H1 (cell line): ENCODE data around the gene PLEKHN1. TPM values are rescaled to one million over a fixed set of nuclear protein-coding genes. Genes with fewer than 3 reads are reported as not detected.

ENCODE experiments used
- CTCF ChIA-PET: fragments of 300-600 bp; sonication (Branson Sonifier 250); formaldehyde crosslinking; loops from one replicate; lab custom pipeline; 2021; ENCODE audit not compliant: partially characterized antibody; lab: Charles Lee
- POLR2A ChIA-PET: fragments of 300-600 bp; sonication (Branson Sonifier 250); formaldehyde crosslinking; loops from one replicate; lab custom pipeline; 2021; ENCODE audit warnings: inconsistent platforms; ENCODE audit not compliant: partially characterized antibody; lab: Charles Lee
- DNase-seq, 2 experiments: peaks; one replicate each; pipeline versions ENCODE4 v3.0.0 to v3.0.0-alpha.2; 2010 to 2022; ENCODE audit warnings: low spot score in 2 of 2, low read depth in 1 of 2, mixed read lengths in 1 of 2
- FAIRE-seq: peaks from 2 replicates; lab custom pipeline; 2011; peaks lifted over from hg19 to GRCh38; lab: Jason Lieb, UNC
- H2AFZ ChIP-seq: 2 replicates; pipeline ENCODE4 v1.8.1; 2012; ENCODE audit warnings: low read length, inconsistent platforms
- H2AK5ac ChIP-seq: 2 replicates; pipeline ENCODE4 v1.6.1; 2013; ENCODE audit warnings: low read depth, low read length
- H2BK120ac ChIP-seq: replicated peaks from 2 replicates; pipeline ENCODE3; 2013; ENCODE audit warnings: low read depth, low read length, inconsistent platforms
- H2BK12ac ChIP-seq: 2 replicates; pipeline ENCODE4 v1.6.1; 2013; ENCODE audit warnings: low read depth, low read length
- H2BK15ac ChIP-seq: 2 replicates; pipeline ENCODE4 v1.6.1; 2013; ENCODE audit warnings: low read length
- H2BK20ac ChIP-seq: 2 replicates; pipeline ENCODE4 v1.6.1; 2013; ENCODE audit warnings: low read length
- H2BK5ac ChIP-seq: 2 replicates; pipeline ENCODE4 v1.6.1; 2013; ENCODE audit warnings: low read depth, low read length
- H3K14ac ChIP-seq: 2 replicates; pipeline ENCODE4 v1.6.1; 2013; ENCODE audit warnings: inconsistent platforms; ENCODE audit not compliant: insufficient read length
- H3K18ac ChIP-seq: 2 replicates; pipeline ENCODE4 v1.6.1; 2013; ENCODE audit warnings: low read length; ENCODE audit errors: extremely low read depth
- H3K23ac ChIP-seq: 2 replicates; pipeline ENCODE4 v1.6.1; 2013; ENCODE audit warnings: inconsistent platforms; ENCODE audit not compliant: insufficient read length
- H3K23me2 ChIP-seq: 2 replicates; pipeline ENCODE4 v1.6.1; 2013; ENCODE audit warnings: low read depth, low read length
- H3K27ac ChIP-seq: 2 replicates; pipeline ENCODE4 v1.6.1; 2011; ENCODE audit warnings: low read depth, low read length, inconsistent platforms
- H3K27me3 ChIP-seq, 4 experiments: replicated peaks in 1 of 4; 1 replicate in 1 of 4; 2 replicates in 3 of 4; pipeline versions ENCODE4 v1.6.1 to v1.8.1; 2011 to 2013; ENCODE audit warnings: low read length in 3 of 4, mild to moderate bottlenecking in 3 of 4, inconsistent platforms in 2 of 4, mixed read lengths in 2 of 4, moderate library complexity in 1 of 4; ENCODE audit not compliant: control insufficient read depth in 3 of 4, insufficient read depth in 3 of 4; ENCODE audit errors: extremely low read depth in 1 of 4
- H3K36me3 ChIP-seq, 4 experiments: 2 replicates each; pipeline versions ENCODE4 v1.6.1 to v1.8.1; 2011 to 2013; ENCODE audit warnings: mild to moderate bottlenecking in 4 of 4, low read length in 3 of 4, moderate library complexity in 2 of 4, control low read depth in 1 of 4, inconsistent platforms in 1 of 4; ENCODE audit not compliant: insufficient read depth in 4 of 4, control insufficient read depth in 2 of 4
- H3K4ac ChIP-seq: replicated peaks from 2 replicates; pipeline ENCODE3; 2013; ENCODE audit warnings: low read length, low read depth, mixed read lengths, inconsistent platforms; ENCODE audit not compliant: insufficient read length
- H3K4me1 ChIP-seq, 4 experiments: replicated peaks in 1 of 4; 1 replicate in 1 of 4; 2 replicates in 3 of 4; pipeline versions ENCODE4 v1.6.1 to v1.8.1; 2011 to 2013; ENCODE audit warnings: low read length in 3 of 4, inconsistent platforms in 2 of 4, mixed read lengths in 1 of 4; ENCODE audit not compliant: insufficient read depth in 4 of 4, control insufficient read depth in 3 of 4
- H3K4me2 ChIP-seq, 2 experiments: 2 replicates each; pipeline versions ENCODE4 v1.6.1 to v1.8.1; 2011 to 2013; ENCODE audit warnings: low read depth in 2 of 2, low read length in 2 of 2, control low read depth in 1 of 2, inconsistent platforms in 1 of 2, mild to moderate bottlenecking in 1 of 2; ENCODE audit not compliant: insufficient read depth in 1 of 2
- H3K4me3 ChIP-seq, 4 experiments: fragments of 200-600, 300-600 bp in 1 of 4; sonication (generic), shearing (Covaris generic), sonication (Bioruptor Twin) in 1 of 4; 2 replicates each; pipeline versions ENCODE4 v1.5.1 to v1.8.1; 2011 to 2016; ENCODE audit warnings: low read length in 4 of 4, low read depth in 3 of 4, control low read depth in 2 of 4, inconsistent platforms in 2 of 4, mild to moderate bottlenecking in 2 of 4, mixed read lengths in 1 of 4, moderate library complexity in 1 of 4; ENCODE audit not compliant: insufficient read depth in 2 of 4; ENCODE audit errors: extremely low read depth in 1 of 4
- H3K56ac ChIP-seq: replicated peaks from 2 replicates; pipeline ENCODE3; 2013; ENCODE audit warnings: low read depth, mild to moderate bottlenecking, mixed read lengths, low read length, inconsistent platforms; ENCODE audit not compliant: insufficient read length
- H3K79me1 ChIP-seq: 2 replicates; pipeline ENCODE4 v1.6.1; 2013; ENCODE audit warnings: low read depth, low read length, control low read depth
- H3K79me2 ChIP-seq, 2 experiments: 2 replicates each; pipeline versions ENCODE4 v1.6.1 to v1.8.1; 2012 to 2013; ENCODE audit warnings: low read length in 2 of 2, mild to moderate bottlenecking in 2 of 2, inconsistent platforms in 1 of 2; ENCODE audit not compliant: insufficient read depth in 2 of 2, control insufficient read depth in 1 of 2
- H3K9ac ChIP-seq, 4 experiments: replicated peaks in 1 of 4; 1 replicate in 1 of 4; 2 replicates in 3 of 4; pipeline versions ENCODE4 v1.6.1 to v1.8.1; 2011 to 2013; ENCODE audit warnings: low read depth in 3 of 4, low read length in 3 of 4, control low read depth in 2 of 4, mild to moderate bottlenecking in 2 of 4, moderate library complexity in 2 of 4, inconsistent platforms in 1 of 4; ENCODE audit errors: extremely low read depth in 1 of 4
- H3K9me3 ChIP-seq, 2 experiments: 2 replicates each; pipeline versions ENCODE4 v1.6.1 to v1.8.1; 2012 to 2013; ENCODE audit warnings: mild to moderate bottlenecking in 2 of 2, moderate library complexity in 2 of 2, control low read depth in 1 of 2, inconsistent platforms in 1 of 2, low read depth in 1 of 2, low read length in 1 of 2, mixed read lengths in 1 of 2; ENCODE audit not compliant: insufficient read depth in 2 of 2
- H4K20me1 ChIP-seq, 2 experiments: replicated peaks in 1 of 2; 2 replicates each; pipeline versions ENCODE3 to v1.8.1; 2011 to 2013; ENCODE audit warnings: inconsistent platforms in 2 of 2, low read length in 2 of 2, mild to moderate bottlenecking in 1 of 2; ENCODE audit not compliant: insufficient read depth in 2 of 2, control insufficient read depth in 1 of 2
- H4K5ac ChIP-seq: 2 replicates; pipeline ENCODE4 v1.6.1; 2013; ENCODE audit warnings: low read length, low read depth, mixed read lengths, inconsistent platforms; ENCODE audit not compliant: insufficient read length
- H4K8ac ChIP-seq: 2 replicates; pipeline ENCODE4 v1.8.0; 2013; ENCODE audit warnings: mild to moderate bottlenecking, moderate library complexity, low read length, inconsistent platforms; ENCODE audit not compliant: insufficient read depth; ENCODE audit errors: extremely low read depth
- H4K91ac ChIP-seq: replicated peaks from 2 replicates; pipeline ENCODE3; 2013; ENCODE audit warnings: low read length, mixed read lengths, inconsistent platforms; ENCODE audit not compliant: insufficient read length
- ASH2L ChIP-seq: fragments of 200-600, 300-600 bp; sonication (generic); IDR thresholded peaks from one replicate; pipeline ENCODE4 v1.7.1; 2017; ENCODE audit warnings: low read length
- CBX8 ChIP-seq: fragments of 300-800, 300-1000 bp; sonication (generic); IDR thresholded peaks from 2 replicates; pipeline ENCODE4 v1.7.1; 2016; ENCODE audit warnings: low read depth, low read length, borderline replicate concordance
- CHD1 ChIP-seq: IDR thresholded peaks from 2 replicates; pipeline ENCODE4 v1.6.1; 2012; ENCODE audit warnings: low read depth, low read length, improper control_type of control experiment
- RFX5 ChIP-seq: IDR thresholded peaks from 2 replicates; pipeline ENCODE4 v1.6.1; 2011; ENCODE audit warnings: low read depth, low read length, improper control_type of control experiment, borderline replicate concordance
- SIX5 ChIP-seq: IDR thresholded peaks from 2 replicates; pipeline ENCODE4 v1.6.1; 2011; ENCODE audit warnings: mild to moderate bottlenecking, low read depth, low read length
- SP4 ChIP-seq: IDR thresholded peaks from 2 replicates; pipeline ENCODE4 v1.6.1; 2012; ENCODE audit warnings: low read length, inconsistent platforms
- SRF ChIP-seq: IDR thresholded peaks from 2 replicates; pipeline ENCODE4 v1.6.1; 2011; ENCODE audit warnings: mild to moderate bottlenecking, low read depth, low read length, moderate library complexity
- SUZ12 ChIP-seq: fragments of 200-600 bp; sonication (generic); IDR thresholded peaks from 2 replicates; pipeline ENCODE4 v1.6.1; 2012; ENCODE audit warnings: mild to moderate bottlenecking, inconsistent platforms, low read length, moderate library complexity, mixed read lengths
- TAF1 ChIP-seq: IDR thresholded peaks from 2 replicates; pipeline ENCODE4 v1.6.1; 2011; ENCODE audit warnings: mild to moderate bottlenecking, low read depth, low read length
- TCF12 ChIP-seq: IDR thresholded peaks from 2 replicates; pipeline ENCODE4 v1.6.1; 2011; ENCODE audit warnings: low read depth, mild to moderate bottlenecking, low read length
- TEAD4 ChIP-seq: IDR thresholded peaks from 2 replicates; pipeline ENCODE4 v1.6.1; 2012; ENCODE audit warnings: low read depth, low read length, inconsistent platforms, mixed read lengths
- ZNF274 ChIP-seq: IDR thresholded peaks from 2 replicates; pipeline ENCODE4 v1.7.0; 2012; ENCODE audit warnings: low read length, borderline replicate concordance; ENCODE audit errors: extremely low read depth
- WGBS, 2 experiments: shearing (Covaris generic) in 1 of 2; methylation state at CpG; one replicate each; pipeline versions ENCODE4 v1.1.6 to v1.1.7; 2013 to 2015; ENCODE audit warnings: low lambda C conversion rate in 2 of 2, mixed read lengths in 2 of 2, inconsistent platforms in 1 of 2, low coverage in 1 of 2, missing lambda C conversion rate in 1 of 2; ENCODE audit not compliant: insufficient replicate concordance in 2 of 2, insufficient coverage in 1 of 2, insufficient read length in 1 of 2; ENCODE audit errors: extremely low coverage in 1 of 2, missing lambda C conversion rate in 1 of 2; 5-methylcytosine and 5-hydroxymethylcytosine counted together
- polyA plus RNA-seq, 7 experiments: library from polyadenylated mRNA; depleted of rRNA in 3 of 7; stranded (reverse) in 5 of 7; unstranded in 2 of 7; fragments of >200 nt in 5 of 7; fragments of 200-250 nt in 2 of 7; gene quantifications; 1 replicate in 5 of 7; 2 replicates in 1 of 7; 4 replicates in 1 of 7; pipeline versions ENCODE4 v1.2.1 to v1.2.3, GENCODE V29; 2011 to 2013; ENCODE audit warnings: missing spikeins in 2 of 7, mixed read lengths in 2 of 7
- total RNA-seq: library from RNA; stranded (reverse); fragmentation: NEBNext Ultra II Directional; extraction: Animal tissue kit (Norgen Biotek cat#: 25700); gene quantifications from 2 replicates; pipeline ENCODE4 v1.2.1, GENCODE V29; 2021
- TF ChIP-seq, protein P1 (sequence below): IDR thresholded peaks from 2 replicates; pipeline ENCODE4 v1.6.1; 2011; ENCODE audit warnings: low read depth, mild to moderate bottlenecking, low read length; ENCODE audit not compliant: insufficient read depth

Gene PLEKHN1
- total and polyA plus RNA-seq, 2 of the 8 experiments (the other 6 are each of a cell fraction or from before 2014, with no cell fraction given), result 0.39 to 1.5 TPM

- no peak overlapping the region for H3K4ac ChIP-seq
- no peak for FAIRE-seq
- CTCF ChIA-PET, result interaction anchor here (0.6 to 2.8 kb wide), 4 partner anchors 12 to 32 kb away, joined by 3 to 9 read pairs (median 3); no protein-coding TSS in a partner anchor
- no peak for TF ChIP-seq ZNF274
- TF ChIP-seq SRF, result no peak
- no peak for TF ChIP-seq TAF1
- TF ChIP-seq RFX5, result no peak
- TF ChIP-seq SIX5, result no peak
- no peak for TF ChIP-seq TEAD4
- TF ChIP-seq CBX8, result no peak
- no peak for TF ChIP-seq SP4
- no peak for TF ChIP-seq SUZ12
- TF ChIP-seq ASH2L, result no peak
- TF ChIP-seq TCF12, result no peak
- TF ChIP-seq, protein P1, sequence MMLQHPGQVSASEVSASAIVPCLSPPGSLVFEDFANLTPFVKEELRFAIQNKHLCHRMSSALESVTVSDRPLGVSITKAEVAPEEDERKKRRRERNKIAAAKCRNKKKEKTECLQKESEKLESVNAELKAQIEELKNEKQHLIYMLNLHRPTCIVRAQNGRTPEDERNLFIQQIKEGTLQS, result no peak
- TF ChIP-seq CHD1, result no peak
Measured at GRCh38 chr1:963746-964525, 2.3 kb upstream of the PLEKHN1 start.

More at GRCh38 chr1:963746-964525, 2.3 kb upstream of the PLEKHN1 start:
- peaks cover 0 to 29% of the 10 kb centered on the region in 2 experiments for H4K20me1 ChIP-seq
- H3K23ac ChIP-seq, result no peak overlapping the region
- peaks cover 0 to 9% (median 7%) of the 10 kb centered on the region in 4 experiments; a peak in 5 of 7 replicates for H3K4me1 ChIP-seq
- no peak overlapping the region for H3K4me3 ChIP-seq
- H2BK5ac ChIP-seq, result no peak overlapping the region
- H3K27ac ChIP-seq, result no peak overlapping the region
- H3K79me2 ChIP-seq, result peaks cover 0 to under 1% of the 10 kb centered on the region in 2 experiments; a peak in 1 of 4 replicates
- H3K9me3 ChIP-seq, result no peaks in the 10 kb centered on the region; a peak in 1 of 4 replicates
- H2AK5ac ChIP-seq, result no peak overlapping the region
- H3K18ac ChIP-seq, result no peak overlapping the region
- no peak overlapping the region for H3K14ac ChIP-seq
- no peak overlapping the region for H2BK120ac ChIP-seq
- POLR2A ChIA-PET, result no interaction called here
- no peak for DNase-seq
- H4K8ac ChIP-seq, result no peak overlapping the region; the same call in 1 of the 2 replicates
- H2AFZ ChIP-seq, result no peak overlapping the region
- H2BK12ac ChIP-seq, result no peak overlapping the region
- no peak overlapping the region for H3K56ac ChIP-seq
- H2BK20ac ChIP-seq, result no peak overlapping the region
- H4K91ac ChIP-seq, result no peak overlapping the region
- 91% methylated on average over 36 of the region's 47 CpGs; no CpG with 5 or more reads in 1 of the 2 experiments for WGBS, 2 experiments
- H3K9ac ChIP-seq, result no peak overlapping the region
- H2BK15ac ChIP-seq, result no peak overlapping the region
- no peak overlapping the region for H3K4me2 ChIP-seq
- peaks cover 15% of the 10 kb centered on the region; the same call in 1 of the 2 replicates for H3K23me2 ChIP-seq
- no peaks in the 10 kb centered on the region for H3K79me1 ChIP-seq
- H3K36me3 ChIP-seq, result peaks cover 0 to 19% (median 10%) of the 10 kb centered on the region in 4 experiments; a peak in 7 of 8 replicates
- H3K27me3 ChIP-seq, result peaks cover 14 to 56% (median 46%) of the 10 kb centered on the region in 4 experiments
- no peak overlapping the region for H4K5ac ChIP-seq
